GM21390 (cell line): ENCODE measurements around the gene BARHL1.

Experiments
- ATAC-seq: cut with Tn5 transposase; IDR thresholded peaks from one replicate; pipeline ENCODE4 v1.9.1; 2021; ENCODE audit not compliant: unreplicated experiment

The BARHL1 gene

DNA sequence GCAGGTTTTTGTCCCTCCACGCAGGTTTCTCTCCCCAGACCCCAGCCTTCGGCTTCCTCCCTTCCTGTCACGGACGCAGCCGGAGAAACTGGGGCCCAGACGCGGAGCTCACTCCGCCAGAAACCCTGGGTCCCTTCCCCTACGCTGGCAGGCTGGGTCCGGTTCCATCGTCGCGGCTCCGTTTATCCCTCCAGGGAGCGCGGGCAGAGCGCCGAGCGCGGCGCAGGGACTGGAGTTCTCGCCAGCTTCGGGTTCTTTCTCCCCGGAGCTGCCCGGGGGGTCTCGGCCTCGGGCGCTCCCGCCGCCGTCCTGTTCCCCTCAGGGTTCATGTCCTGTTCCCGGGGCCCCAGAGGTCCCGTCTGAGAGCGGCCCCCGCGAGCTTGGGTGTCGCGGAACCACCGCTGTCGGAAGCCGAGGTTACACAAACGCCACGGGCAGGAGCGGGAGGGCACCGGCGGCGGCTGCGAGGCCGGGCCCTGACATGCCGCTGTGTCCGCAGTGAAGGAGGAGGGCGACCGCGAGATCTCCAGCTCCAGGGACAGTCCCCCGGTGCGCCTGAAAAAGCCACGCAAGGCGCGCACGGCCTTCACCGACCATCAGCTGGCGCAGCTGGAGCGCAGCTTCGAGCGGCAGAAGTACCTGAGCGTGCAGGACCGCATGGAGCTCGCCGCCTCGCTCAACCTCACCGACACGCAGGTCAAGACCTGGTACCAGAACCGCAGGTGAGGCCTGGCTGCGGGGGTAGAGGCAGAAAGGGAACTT is 4.6 kb downstream of the BARHL1 start:
- no peak for ATAC-seq

DNA sequence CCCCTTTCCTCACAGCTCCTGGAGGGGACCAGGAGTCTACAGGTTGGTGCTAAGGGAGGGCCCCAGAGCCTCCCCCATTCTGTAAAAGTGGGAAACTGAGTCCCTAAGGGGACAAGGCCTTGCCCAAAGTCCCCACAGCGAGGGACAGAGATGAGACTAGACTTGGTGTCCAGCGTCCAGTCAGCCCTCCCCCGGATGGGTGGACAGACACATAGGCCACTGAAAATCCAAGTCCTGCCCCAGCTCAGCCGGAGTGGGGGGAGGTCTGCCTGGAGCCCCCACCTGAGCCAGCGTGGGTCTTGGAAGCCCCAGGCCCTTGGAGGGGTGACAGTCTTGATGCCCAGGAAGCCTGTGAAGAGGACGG is 5.2 kb downstream of the BARHL1 start:
- no peak for ATAC-seq

- no peak for ATAC-seq
These were observed 5.7 kb downstream of the BARHL1 start for GRCh38 chr9:132588098-132588497.

- no peak for ATAC-seq
These were observed 6.2 kb downstream of the BARHL1 start for GRCh38 chr9:132588501-132589147.

DNA sequence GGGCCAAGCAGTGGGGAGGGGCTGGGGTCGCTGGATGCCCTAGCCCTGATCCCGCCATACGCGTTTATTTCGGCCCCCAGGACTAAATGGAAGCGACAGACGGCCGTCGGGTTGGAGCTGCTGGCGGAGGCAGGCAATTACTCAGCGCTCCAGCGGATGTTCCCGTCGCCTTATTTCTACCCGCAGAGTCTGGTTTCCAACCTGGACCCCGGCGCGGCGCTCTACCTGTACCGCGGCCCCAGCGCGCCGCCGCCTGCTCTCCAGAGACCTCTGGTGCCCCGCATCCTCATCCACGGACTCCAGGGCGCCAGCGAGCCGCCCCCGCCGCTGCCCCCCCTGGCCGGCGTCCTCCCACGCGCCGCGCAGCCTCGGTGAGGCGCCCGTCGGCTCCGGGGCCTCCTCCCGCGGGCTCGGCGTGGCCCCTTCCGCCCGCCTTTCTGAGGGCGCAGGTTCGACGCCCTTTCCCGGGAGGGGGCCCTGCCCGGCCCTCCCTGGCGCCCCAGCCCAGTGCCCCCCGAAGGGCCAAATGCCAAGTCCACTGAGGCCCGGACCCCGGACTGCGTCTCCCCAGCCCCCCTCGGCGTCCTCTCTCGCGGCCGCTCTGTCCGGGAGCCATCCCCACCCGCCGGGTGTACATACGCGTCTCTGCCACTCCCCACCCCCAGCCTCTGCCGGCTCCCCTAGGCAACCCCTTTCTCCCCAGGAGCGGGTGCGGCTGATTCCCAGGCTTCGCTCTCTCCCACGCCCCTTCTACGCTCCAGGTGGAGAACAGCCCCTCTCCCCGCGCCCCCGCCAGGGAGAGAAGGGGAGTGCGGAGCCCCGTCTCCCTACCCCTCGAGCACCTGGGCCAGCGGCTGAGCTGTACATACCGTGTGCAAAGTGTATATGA is 7.0 kb downstream of the BARHL1 start:
- no peak for ATAC-seq

- ATAC-seq = no peak
These were observed 7.6 kb downstream of the BARHL1 start for GRCh38 chr9:132590037-132590317.

DNA sequence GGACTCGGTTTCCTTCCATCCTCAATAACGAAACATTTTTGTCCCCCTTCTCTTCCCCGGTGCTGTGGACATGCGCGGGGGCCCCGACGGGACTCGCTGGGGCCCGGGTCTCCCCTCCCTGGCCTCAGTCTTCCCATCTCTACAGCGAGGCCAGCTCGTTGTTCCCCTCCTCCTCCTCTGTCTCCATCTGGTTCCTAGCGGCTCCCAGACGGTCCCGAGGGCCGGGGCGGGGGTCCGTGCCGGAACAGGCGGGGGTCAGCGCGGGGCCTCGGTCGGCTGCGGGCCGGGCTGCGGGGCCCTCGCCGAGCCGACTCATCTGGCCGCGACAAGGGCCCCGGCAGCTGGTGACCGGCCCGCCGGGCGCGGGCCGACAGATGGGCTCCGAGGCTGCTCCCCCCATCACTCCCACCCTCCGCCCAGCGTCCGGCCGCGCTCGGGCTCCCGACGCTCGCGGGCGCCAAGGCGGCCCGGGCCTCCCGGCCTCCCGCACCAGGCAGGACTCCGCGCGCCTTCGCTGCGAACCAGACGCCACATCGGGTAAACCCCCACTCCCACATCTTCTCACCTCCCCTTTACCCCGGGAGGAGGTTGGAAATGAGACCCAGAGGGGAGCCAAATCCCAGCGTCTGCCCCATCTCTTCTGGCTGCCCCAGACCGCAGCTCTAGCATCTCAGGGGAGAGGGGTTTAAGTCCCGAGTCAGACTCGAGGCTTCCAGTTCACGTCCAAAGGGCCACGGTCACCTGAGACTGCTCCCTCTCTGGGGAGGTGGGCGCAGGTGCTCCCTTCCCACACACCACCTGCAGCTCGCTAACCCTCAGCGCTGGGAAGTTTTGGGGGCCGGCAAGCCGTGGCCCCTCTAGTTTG is 8.1 kb downstream of the BARHL1 start:
- ATAC-seq = no peak

- no peak for ATAC-seq
These were observed 8.8 kb downstream of the BARHL1 start for GRCh38 chr9:132591244-132591643.

GRCh38 chr9:132591751-132592314 is 9.4 kb downstream of the BARHL1 start:
- no peak for ATAC-seq

GRCh38 chr9:132592451-132592850 is 10.0 kb downstream of the BARHL1 start:
- no peak for ATAC-seq

DNA sequence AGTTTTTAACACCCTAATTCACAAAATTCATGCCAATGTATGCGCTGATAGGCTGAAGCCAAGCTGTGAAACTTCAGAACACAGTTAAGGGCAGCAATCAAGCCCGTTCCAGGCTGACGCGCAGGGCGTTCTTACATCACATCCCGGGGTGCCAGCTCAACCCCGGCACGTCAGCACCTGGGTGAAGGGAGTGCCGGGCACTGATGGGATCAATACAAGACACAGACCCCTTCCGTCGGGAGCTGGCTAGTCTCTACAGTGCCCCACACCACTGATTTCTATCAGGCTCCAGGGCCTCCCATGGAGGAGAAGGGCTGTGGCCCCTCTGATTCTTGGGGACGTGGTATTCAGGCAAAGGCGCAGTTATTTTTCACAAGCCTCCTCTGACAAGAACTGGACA is 12.0 kb downstream of the BARHL1 start:
- no peak for ATAC-seq

DNA sequence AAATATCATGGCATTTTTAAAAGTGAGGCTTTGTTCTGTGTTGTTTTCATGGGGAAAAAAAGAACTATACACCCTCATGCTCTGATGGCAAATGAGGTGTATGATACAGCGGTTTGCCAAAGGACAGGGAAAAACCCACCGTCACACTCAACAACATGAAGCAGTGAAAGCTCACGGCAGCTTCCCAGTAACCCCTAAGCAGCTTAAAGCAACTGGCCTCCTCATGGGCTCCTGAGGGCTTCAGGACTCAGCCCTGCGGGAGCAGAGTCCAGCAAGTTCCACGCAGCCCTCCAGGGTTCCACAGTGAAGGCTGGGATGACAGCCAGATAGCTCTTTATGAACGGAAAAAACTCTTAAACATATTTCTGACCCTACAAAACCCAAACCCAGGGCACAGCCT is 12.9 kb downstream of the BARHL1 start:
- no peak for ATAC-seq

DNA sequence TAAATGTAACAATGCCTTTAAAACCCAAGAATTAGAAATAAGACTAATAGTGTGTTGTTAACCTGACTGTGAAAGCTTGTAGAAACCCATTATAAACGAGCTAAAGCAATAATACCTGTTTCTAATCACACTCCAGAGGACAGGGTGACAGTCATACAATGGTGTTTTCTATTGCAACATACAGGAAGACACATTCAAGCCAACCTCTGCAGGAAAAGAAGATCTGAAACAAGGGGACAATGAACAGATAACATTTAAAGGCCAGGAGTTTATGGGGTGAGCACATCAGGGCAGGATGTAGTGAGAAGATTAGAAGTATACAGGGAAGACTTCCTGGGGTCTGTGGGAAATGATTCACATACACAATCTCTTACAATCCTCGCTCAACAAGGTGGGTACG is 13.8 kb downstream of the BARHL1 start:
- no peak for ATAC-seq

GRCh38 chr9:132597073-132597775 is 14.8 kb downstream of the BARHL1 start:
- no peak for ATAC-seq

DNA sequence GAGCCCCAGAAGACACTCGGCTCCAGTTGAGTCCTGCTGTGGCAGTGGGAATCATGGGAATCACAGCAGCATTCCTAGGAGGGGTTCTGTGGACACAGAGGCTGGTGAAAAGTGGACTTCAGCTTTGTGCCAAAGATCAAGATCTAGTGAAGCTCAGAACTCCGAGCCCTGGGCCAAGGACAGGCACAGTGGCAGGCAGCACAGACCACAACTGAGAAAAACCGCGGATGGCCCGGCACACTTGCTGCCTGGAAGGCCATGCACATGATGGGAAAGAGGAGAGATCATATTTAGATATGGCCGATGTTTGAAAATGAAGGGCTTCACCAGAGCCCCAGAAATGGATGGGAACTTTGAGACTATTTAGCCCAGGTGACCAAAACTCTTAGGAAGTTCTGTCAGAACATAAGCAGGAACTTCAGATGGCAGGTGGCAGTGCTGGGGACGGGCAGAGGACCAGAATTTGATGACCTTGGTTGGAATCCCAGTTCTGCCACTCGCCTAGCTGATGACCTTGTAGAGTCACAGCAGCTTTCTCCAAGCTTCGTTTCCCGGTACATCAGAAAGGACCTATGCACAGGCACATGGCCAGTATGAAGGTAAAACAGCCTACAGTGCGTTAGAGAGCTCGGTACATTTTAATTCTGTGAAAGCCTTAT is 18.0 kb downstream of the BARHL1 start:
- no peak for ATAC-seq

DNA sequence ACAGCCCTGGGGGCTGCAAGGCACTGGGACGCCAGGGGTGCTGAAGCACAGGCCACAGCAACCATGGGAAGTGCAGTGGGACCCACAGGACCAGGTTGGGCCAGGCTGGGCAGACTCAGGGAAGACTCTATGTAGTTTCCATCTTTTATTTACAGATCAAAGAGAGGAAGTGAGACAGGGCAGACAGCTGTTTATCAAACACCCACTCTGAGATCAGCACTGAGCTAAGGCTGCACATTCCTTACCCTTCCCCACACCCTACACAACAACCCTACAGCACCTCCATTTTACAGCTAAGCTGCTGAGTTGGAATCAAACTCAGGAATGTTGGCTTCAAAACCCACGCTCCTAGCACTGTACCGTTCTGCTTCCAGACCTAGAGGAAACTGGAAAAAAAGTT is 19.8 kb downstream of the BARHL1 start:
- no peak for ATAC-seq

- no peak for ATAC-seq
These were observed 23.0 kb downstream of the BARHL1 start for GRCh38 chr9:132605387-132605786.

GRCh38 chr9:132606066-132606465 is 23.7 kb downstream of the BARHL1 start:
- no peak for ATAC-seq

DNA sequence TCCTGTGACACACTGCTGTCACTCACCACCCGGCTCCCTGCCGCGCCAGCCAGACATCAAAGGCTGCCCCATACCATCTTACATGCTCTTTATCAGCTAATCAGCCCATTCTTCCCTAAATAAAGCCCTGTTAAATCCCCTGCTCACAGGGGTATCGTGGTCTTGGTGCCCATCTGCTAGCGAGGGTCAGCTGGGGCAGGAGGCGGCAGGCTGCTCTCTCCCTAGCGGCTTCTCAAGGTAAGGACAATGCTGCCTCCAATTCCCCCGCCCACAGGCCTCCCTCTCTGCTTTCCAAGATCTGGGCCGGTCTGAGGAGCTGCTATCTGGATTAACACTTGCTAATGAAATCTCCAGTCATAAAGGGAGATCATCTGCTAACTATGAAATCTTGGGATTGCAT is 26.8 kb downstream of the BARHL1 start:
- ATAC-seq = no peak

GRCh38 chr9:132609829-132610228 is 27.4 kb downstream of the BARHL1 start:
- no peak for ATAC-seq
